GM12878 (cell line): Measurements from ENCODE around the gene KIRREL3. TPM values are rescaled to one million over a fixed set of nuclear protein-coding genes. Genes with fewer than 3 reads are reported as not detected.

Experiments
- ATAC-seq: fragments of 200-7000 bp; cut with Tn5 transposase; 3 replicates; pipeline ENCODE4 v1.9.1; 2020; ENCODE audit warnings: mild to moderate bottlenecking, moderate library complexity
- BruUV-seq: library from RNA; stranded (reverse); fragments of 400-500 nt; replicated peaks from 2 replicates; lab custom pipeline; 2021; lab: Mats Ljungman, UMichigan
- CTCF ChIA-PET: fragments of 300-600 bp; sonication (Branson Sonifier 250); formaldehyde crosslinking; extraction: SDS; loops from one replicate; lab custom pipeline; 2021; ENCODE audit warnings: inconsistent platforms; lab: Yijun Ruan, JAX
- POLR2A ChIA-PET: fragments of 350-600 bp; formaldehyde crosslinking; extraction: SDS; loops from one replicate; lab custom pipeline; 2021; ENCODE audit warnings: inconsistent platforms; lab: Charles Lee
- RAD21 ChIA-PET: fragments of 300-600 bp; sonication (Branson Sonifier 250); formaldehyde crosslinking; loops from one replicate; lab custom pipeline; 2023; ENCODE audit warnings: antibody characterized with exemption; ENCODE audit not compliant: unreplicated experiment; lab: Charles Lee
- SMC1A ChIA-PET: fragments of 300-600 bp; sonication (Branson Sonifier 250); formaldehyde crosslinking; loops from one replicate; lab custom pipeline; 2023; ENCODE audit not compliant: unreplicated experiment, uncharacterized antibody; lab: Charles Lee
- DNase-seq: peaks from one replicate; pipeline ENCODE4 v3.0.0-alpha.2; 2011; ENCODE audit warnings: low read depth, low spot score
- FAIRE-seq: peaks from 3 replicates; lab custom pipeline; 2011; peaks lifted over from hg19 to GRCh38; lab: Jason Lieb, UNC
- H2AFZ ChIP-seq: 2 replicates; pipeline ENCODE4 v1.6.0; 2011; ENCODE audit warnings: low read depth, low read length, control low read depth; ENCODE audit not compliant: control insufficient read depth
- H3K27ac ChIP-seq: 2 replicates; pipeline ENCODE4 v1.5.1; 2011; ENCODE audit warnings: control low read depth; ENCODE audit not compliant: control insufficient read depth, insufficient read depth
- H3K27me3 ChIP-seq, 2 experiments: replicated peaks in 1 of 2; 2 replicates each; pipeline versions ENCODE4 v1.6.0 to v1.6.1; 2011; ENCODE audit warnings: low read length in 1 of 2; ENCODE audit not compliant: control insufficient read depth in 2 of 2, insufficient read depth in 2 of 2
- H3K36me3 ChIP-seq, 2 experiments: 2 replicates each; pipeline ENCODE4 v1.5.1; 2011; ENCODE audit warnings: low read length in 1 of 2; ENCODE audit not compliant: control insufficient read depth in 2 of 2, insufficient read depth in 2 of 2
- H3K4me1 ChIP-seq: 2 replicates; pipeline ENCODE4 v1.6.1; 2011; ENCODE audit warnings: mild to moderate bottlenecking, low read length, moderate library complexity, mixed read lengths; ENCODE audit not compliant: control insufficient read depth, insufficient read depth
- H3K4me2 ChIP-seq: 2 replicates; pipeline ENCODE4 v1.6.0; 2011; ENCODE audit warnings: control low read depth; ENCODE audit not compliant: control insufficient read depth, insufficient read depth
- H3K4me3 ChIP-seq: fragments of 200-600 bp; sonication (generic); 2 replicates; pipeline ENCODE4 v1.5.1; 2016
- H3K79me2 ChIP-seq: 2 replicates; pipeline ENCODE4 v1.6.0; 2011; ENCODE audit warnings: low read length; ENCODE audit not compliant: control insufficient read depth, insufficient read depth
- H3K9ac ChIP-seq: 2 replicates; pipeline ENCODE4 v1.8.0; 2011; ENCODE audit warnings: low read length, control low read depth, mixed read lengths; ENCODE audit not compliant: control insufficient read depth, insufficient read depth
- H3K9me3 ChIP-seq: replicated peaks from 3 replicates; pipeline ENCODE4 v1.5.1; 2011; ENCODE audit warnings: mild to moderate bottlenecking, low read length; ENCODE audit not compliant: control insufficient read depth, insufficient read depth
- H4K20me1 ChIP-seq: 2 replicates; pipeline ENCODE4 v1.6.0; 2011; ENCODE audit not compliant: control insufficient read depth, insufficient read depth
- BMI1 ChIP-seq: fragments of 450-650 bp; IDR thresholded peaks from 2 replicates; pipeline ENCODE4 v1.6.1; 2016; ENCODE audit warnings: mild to moderate bottlenecking, moderate library complexity, borderline replicate concordance
- CHD2 ChIP-seq: IDR thresholded peaks from 2 replicates; pipeline ENCODE4 v1.6.1; 2011; ENCODE audit warnings: low read depth, low read length, improper control_type of control experiment, borderline replicate concordance
- CTCF ChIP-seq, 3 experiments: IDR thresholded peaks in 2 of 3; conservative IDR thresholded peaks in 1 of 3; 2 replicates each; pipeline ENCODE4 v1.5.1; 2011; ENCODE audit warnings: low read depth in 3 of 3, low read length in 3 of 3, mild to moderate bottlenecking in 3 of 3, control low read depth in 2 of 3, moderate library complexity in 2 of 3, inconsistent platforms in 1 of 3, mixed read lengths in 1 of 3; ENCODE audit not compliant: control insufficient read depth in 2 of 3, insufficient read depth in 1 of 3; ENCODE audit errors: extremely low read depth in 1 of 3
- E2F4 ChIP-seq: IDR thresholded peaks from 2 replicates; pipeline ENCODE4 v1.6.1; 2012; ENCODE audit warnings: low read depth, low read length, improper control_type of control experiment
- EED ChIP-seq: sonication (generic); IDR thresholded peaks from 2 replicates; pipeline ENCODE4 v1.6.1; 2016; ENCODE audit warnings: antibody characterized with exemption, low read depth
- ESRRA ChIP-seq: IDR thresholded peaks from 2 replicates; pipeline ENCODE4 v1.6.1; 2012; ENCODE audit warnings: mild to moderate bottlenecking, low read length, improper control_type of control experiment
- HDGF ChIP-seq: fragments of 450-650 bp; IDR thresholded peaks from 2 replicates; pipeline ENCODE4 v1.6.1; 2016; ENCODE audit warnings: antibody characterized with exemption
- MTA3 ChIP-seq: IDR thresholded peaks from 2 replicates; pipeline ENCODE4 v1.6.1; 2012; ENCODE audit warnings: low read length, inconsistent platforms, borderline replicate concordance
- NFYA ChIP-seq: IDR thresholded peaks from 2 replicates; pipeline ENCODE4 v1.6.1; 2011; ENCODE audit warnings: low read depth, mild to moderate bottlenecking, low read length, improper control_type of control experiment, borderline replicate concordance
- PAX8 ChIP-seq: fragments of 450-650 bp; IDR thresholded peaks from 2 replicates; pipeline ENCODE4 v1.6.1; 2017; ENCODE audit warnings: mild to moderate bottlenecking, moderate library complexity
- SMAD5 ChIP-seq: IDR thresholded peaks from 2 replicates; pipeline ENCODE4 v1.6.1; 2016; ENCODE audit warnings: antibody characterized with exemption, low read depth
- SMARCA5 ChIP-seq: fragments of 450-650 bp; IDR thresholded peaks from 2 replicates; pipeline ENCODE4 v1.6.1; 2017; ENCODE audit warnings: mild to moderate bottlenecking
- TCF7 ChIP-seq: IDR thresholded peaks from 2 replicates; pipeline ENCODE4 v1.6.1; 2014; ENCODE audit warnings: antibody characterized with exemption, borderline replicate concordance
- ZSCAN29 ChIP-seq: fragments of 450-650 bp; IDR thresholded peaks from 2 replicates; pipeline ENCODE4 v1.6.1; 2017; ENCODE audit warnings: mild to moderate bottlenecking, moderate library complexity
- WGBS: methylation state at CpG from one replicate; pipeline ENCODE4 v1.1.6; 2016; ENCODE audit warnings: low lambda C conversion rate; ENCODE audit not compliant: insufficient replicate concordance, insufficient coverage; ENCODE audit errors: missing lambda C conversion rate; 5-methylcytosine and 5-hydroxymethylcytosine counted together
- in situ Hi-C: fragments of 300-500 bp; cut with MboI; formaldehyde crosslinking; loops from 9 replicates; pipeline ENCODE4 v1.14.3; 2018; ENCODE audit warnings: mixed read lengths
- intact Hi-C: fragments of 100-400 bp; cut with micrococcal nuclease; formaldehyde crosslinking; loops from one replicate; pipeline ENCODE4 v1.14.2; 2022; ENCODE audit not compliant: unreplicated experiment
- polyA plus RNA-seq, 11 experiments: library from polyadenylated mRNA; depleted of rRNA in 4 of 11; unstranded in 6 of 11; stranded (reverse) in 5 of 11; fragments of >200 nt; fragmentation: Nextera tagmentation in 4 of 11; fragmentation: Illumina TruSeq in 1 of 11; extraction: Ambion mirVana in 4 of 11; extraction: Trizol in 1 of 11; gene quantifications; 1 replicate in 1 of 11; 2 replicates in 10 of 11; pipeline versions ENCODE4 v1.2.1 to v1.2.3, GENCODE V29; 2011 to 2016; ENCODE audit warnings: inconsistent platforms in 2 of 11, missing spikeins in 2 of 11, low read depth in 1 of 11
- total RNA-seq, 4 experiments: library from RNA; depleted of rRNA in 3 of 4; stranded (reverse); fragments of >200 nt in 3 of 4; fragmentation: Illumina TruSeq in 1 of 4; extraction: Trizol in 1 of 4; gene quantifications; 2 replicates each; pipeline versions ENCODE4 v1.2.1 to v1.2.3, GENCODE V29; 2013 to 2021
- TF ChIP-seq, protein P1 (sequence below): IDR thresholded peaks from 2 replicates; pipeline ENCODE4 v1.6.1; 2011; ENCODE audit warnings: borderline replicate concordance, low read depth, mild to moderate bottlenecking, moderate library complexity, mixed read lengths, low read length; ENCODE audit not compliant: insufficient read depth; ENCODE audit errors: extremely low read length
- TF ChIP-seq, protein P2 (sequence below): fragments of 450-650 bp; IDR thresholded peaks from 2 replicates; pipeline ENCODE4 v1.6.1; 2016; ENCODE audit warnings: mild to moderate bottlenecking

The KIRREL3 gene
- total and polyA plus RNA-seq, 10 of the 15 experiments (the other 5 are each of a cell fraction or from before 2014, with no cell fraction given) = under 0.01 TPM; not detected in 9

- H3K79me2 ChIP-seq = no peaks in the 10 kb centered on the region
- no peaks in the 10 kb centered on the region for H3K4me1 ChIP-seq
- no peak overlapping the region for H3K4me2 ChIP-seq
- H3K27ac ChIP-seq = no peak overlapping the region
- ChIA-PET SMC1A (no interaction called here), CTCF (no interaction called here), RAD21 (no interaction called here), POLR2A (no interaction called here)
- TF ChIP-seq BMI1 (no peak), CTCF (IDR thresholded peaks at IDR 0.05 in 2 of 3, conservative IDR thresholded peaks at IDR 0.05 in 1 of 3; ENCODE audit: control insufficient read depth in 2 of 3, extremely low read depth in 1 of 3, insufficient read depth in 1 of 3, low read depth in 3 of 3, low read length in 3 of 3) (no peak), SMARCA5 (no peak), PAX8 (no peak), SMAD5 (no peak), CHD2 (no peak), E2F4 (no peak), MTA3 (no peak), NFYA (no peak), ZSCAN29 (no peak), HDGF (no peak), TCF7 (no peak), EED (no peak), ESRRA (no peak)
- TF ChIP-seq, protein P1, sequence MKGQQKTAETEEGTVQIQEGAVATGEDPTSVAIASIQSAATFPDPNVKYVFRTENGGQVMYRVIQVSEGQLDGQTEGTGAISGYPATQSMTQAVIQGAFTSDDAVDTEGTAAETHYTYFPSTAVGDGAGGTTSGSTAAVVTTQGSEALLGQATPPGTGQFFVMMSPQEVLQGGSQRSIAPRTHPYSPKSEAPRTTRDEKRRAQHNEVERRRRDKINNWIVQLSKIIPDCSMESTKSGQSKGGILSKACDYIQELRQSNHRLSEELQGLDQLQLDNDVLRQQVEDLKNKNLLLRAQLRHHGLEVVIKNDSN = no peak
- TF ChIP-seq, protein P2, sequence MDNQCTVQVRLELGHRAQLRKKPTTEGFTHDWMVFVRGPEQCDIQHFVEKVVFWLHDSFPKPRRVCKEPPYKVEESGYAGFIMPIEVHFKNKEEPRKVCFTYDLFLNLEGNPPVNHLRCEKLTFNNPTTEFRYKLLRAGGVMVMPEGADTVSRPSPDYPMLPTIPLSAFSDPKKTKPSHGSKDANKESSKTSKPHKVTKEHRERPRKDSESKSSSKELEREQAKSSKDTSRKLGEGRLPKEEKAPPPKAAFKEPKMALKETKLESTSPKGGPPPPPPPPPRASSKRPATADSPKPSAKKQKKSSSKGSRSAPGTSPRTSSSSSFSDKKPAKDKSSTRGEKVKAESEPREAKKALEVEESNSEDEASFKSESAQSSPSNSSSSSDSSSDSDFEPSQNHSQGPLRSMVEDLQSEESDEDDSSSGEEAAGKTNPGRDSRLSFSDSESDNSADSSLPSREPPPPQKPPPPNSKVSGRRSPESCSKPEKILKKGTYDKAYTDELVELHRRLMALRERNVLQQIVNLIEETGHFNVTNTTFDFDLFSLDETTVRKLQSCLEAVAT = no peak
- WGBS = 7% methylated on average over 7 of the region's 7 CpGs
- DNase-seq = no peak
- ATAC-seq = no peak
- no peak overlapping the region for H3K9ac ChIP-seq
- in situ Hi-C loops (no loop called here), intact Hi-C loops (no loop called here)
- no peak for FAIRE-seq
- H4K20me1 ChIP-seq = no peaks in the 10 kb centered on the region
- BruUV-seq = no TSS peak
- no peak overlapping the region for H2AFZ ChIP-seq
- H3K9me3 ChIP-seq = no peaks in the 10 kb centered on the region
- H3K27me3 ChIP-seq = peaks cover 3 to 5% of the 10 kb centered on the region in 2 experiments
- H3K4me3 ChIP-seq = no peak overlapping the region
- no peaks in the 10 kb centered on the region for H3K36me3 ChIP-seq
Measured at GRCh38 chr11:126522606-126523005, 478.0 kb downstream of the KIRREL3 start.
